HG02870 (cell line): ENCODE measurements around the gene NUP88.

Source experiments
- ATAC-seq: cut with Tn5 transposase; IDR thresholded peaks from one replicate; pipeline ENCODE4 v1.9.1; 2021; ENCODE audit warnings: mild to moderate bottlenecking, moderate library complexity; ENCODE audit not compliant: unreplicated experiment

NUP88 gene

GRCh38 chr17:5419959-5420653 is 644 bp upstream of the NUP88 start, which contains the start of gene RPAIN:
RPAIN (plus strand) TSS chr17:5420182; CDS start chr17:5420211, 29 bp downstream.
- peak; percentile 44 for ATAC-seq

GRCh38 chr17:5418858-5419355 is 555 bp downstream of the NUP88 start:
- no peak for ATAC-seq

GRCh38 chr17:5416901-5417300 is 2.6 kb downstream of the NUP88 start:
- no peak for ATAC-seq

GRCh38 chr17:5413682-5414081 is 5.8 kb downstream of the NUP88 start:
- ATAC-seq: no peak

- ATAC-seq: no peak
Measured at GRCh38 chr17:5410594-5411272, 8.7 kb downstream of the NUP88 start.

GRCh38 chr17:5408186-5408585 is 11.3 kb downstream of the NUP88 start:
- ATAC-seq: no peak

GRCh38 chr17:5405400-5405799 is 14.1 kb downstream of the NUP88 start:
- no peak for ATAC-seq

- no peak for ATAC-seq
Measured at GRCh38 chr17:5399767-5400166, 19.7 kb downstream of the NUP88 start.

GRCh38 chr17:5396612-5397011 is 22.9 kb downstream of the NUP88 start:
- ATAC-seq: no peak

GRCh38 chr17:5391678-5392077 is 27.8 kb downstream of the NUP88 start:
- no peak for ATAC-seq

GRCh38 chr17:5381542-5381941 is 37.9 kb downstream of the NUP88 start:
- no peak for ATAC-seq

GRCh38 chr17:5380491-5381135 is 38.8 kb downstream of the NUP88 start:
- no peak for ATAC-seq

GRCh38 chr17:5379351-5380107 is 39.9 kb downstream of the NUP88 start:
- ATAC-seq: no peak

- ATAC-seq: no peak
Measured at GRCh38 chr17:5378566-5379207, 40.8 kb downstream of the NUP88 start.

GRCh38 chr17:5373112-5373511 is 46.4 kb downstream of the NUP88 start:
- no peak for ATAC-seq

- no peak for ATAC-seq
Measured at GRCh38 chr17:5370411-5370810, 49.1 kb downstream of the NUP88 start.

GRCh38 chr17:5365831-5366230 is 53.6 kb downstream of the NUP88 start:
- no peak for ATAC-seq

GRCh38 chr17:5364696-5365095 is 54.8 kb downstream of the NUP88 start:
- ATAC-seq: no peak

- ATAC-seq: no peak
Measured at GRCh38 chr17:5364156-5364555, 55.3 kb downstream of the NUP88 start.

- no peak for ATAC-seq
Measured at GRCh38 chr17:5362162-5362811, 57.2 kb downstream of the NUP88 start.
